Stimulated activated naive CD4-positive, alpha-beta T cell (primary cell): ENCODE results near the gene LANCL3.
"Not testable (repeated sequence)": the region's sequence is repeated elsewhere in the genome, so short reads cannot be mapped to it uniquely, and the experiment has no call there.

ENCODE experiments used
- DNase-seq, 6 experiments: peaks; one replicate each; lab custom pipeline; 2025; lab: John Stamatoyannopoulos, UW

LANCL3 gene

GRCh38 chrX:37613933-37614332 is 42.5 kb downstream of the LANCL3 start:
- no peak for DNase-seq

- no peak for DNase-seq
Measured at GRCh38 chrX:37627602-37628001, 56.1 kb downstream of the LANCL3 start.

GRCh38 chrX:37638047-37638446 is 66.6 kb downstream of the LANCL3 start:
- no peak for DNase-seq

- DNase-seq: no peak
Measured at GRCh38 chrX:37640142-37640541, 68.7 kb downstream of the LANCL3 start.

GRCh38 chrX:37641859-37642258 is 70.4 kb downstream of the LANCL3 start:
- DNase-seq: no peak

- no peak for DNase-seq
Measured at GRCh38 chrX:37644381-37645305, 73.2 kb downstream of the LANCL3 start.

GRCh38 chrX:37646254-37646653 is 74.8 kb downstream of the LANCL3 start:
- DNase-seq: no peak

- not testable (repeated sequence) for DNase-seq
Measured at GRCh38 chrX:37650879-37651278, 79.4 kb downstream of the LANCL3 start.

- DNase-seq: no peak
Measured at GRCh38 chrX:37651921-37652452, 80.5 kb downstream of the LANCL3 start.

GRCh38 chrX:37652589-37653231 is 81.2 kb downstream of the LANCL3 start:
- DNase-seq: no peak

- DNase-seq: no peak
Measured at GRCh38 chrX:37653397-37654085, 82.1 kb downstream of the LANCL3 start.

GRCh38 chrX:37658343-37659030 is 87.0 kb downstream of the LANCL3 start:
- no peak for DNase-seq

GRCh38 chrX:37659047-37659446 is 87.6 kb downstream of the LANCL3 start:
- no peak for DNase-seq

GRCh38 chrX:37662181-37662580 is 90.7 kb downstream of the LANCL3 start:
- no peak for DNase-seq

GRCh38 chrX:37666516-37666915 is 95.1 kb downstream of the LANCL3 start:
- DNase-seq: no peak

GRCh38 chrX:37667141-37667540 is 95.7 kb downstream of the LANCL3 start:
- DNase-seq: no peak

GRCh38 chrX:37672563-37672962 is 101.1 kb downstream of the LANCL3 start:
- DNase-seq: no peak

GRCh38 chrX:37676811-37677210 is 105.3 kb downstream of the LANCL3 start:
- DNase-seq: no peak

- no peak for DNase-seq
Measured at GRCh38 chrX:37677243-37677642, 105.8 kb downstream of the LANCL3 start.

- DNase-seq: no peak
Measured at GRCh38 chrX:37677765-37678164, 106.3 kb downstream of the LANCL3 start.

- no peak for DNase-seq
Measured at GRCh38 chrX:37678574-37678973, 107.1 kb downstream of the LANCL3 start.

- DNase-seq: no peak
Measured at GRCh38 chrX:37679230-37679629, 107.8 kb downstream of the LANCL3 start.
